ENCODE results near the gene CCDC85B.
"Not testable (repeated sequence)": the region's sequence is repeated elsewhere in the genome, so short reads cannot be mapped to it uniquely, and the experiment has no call there.

CCDC85B gene

DNA sequence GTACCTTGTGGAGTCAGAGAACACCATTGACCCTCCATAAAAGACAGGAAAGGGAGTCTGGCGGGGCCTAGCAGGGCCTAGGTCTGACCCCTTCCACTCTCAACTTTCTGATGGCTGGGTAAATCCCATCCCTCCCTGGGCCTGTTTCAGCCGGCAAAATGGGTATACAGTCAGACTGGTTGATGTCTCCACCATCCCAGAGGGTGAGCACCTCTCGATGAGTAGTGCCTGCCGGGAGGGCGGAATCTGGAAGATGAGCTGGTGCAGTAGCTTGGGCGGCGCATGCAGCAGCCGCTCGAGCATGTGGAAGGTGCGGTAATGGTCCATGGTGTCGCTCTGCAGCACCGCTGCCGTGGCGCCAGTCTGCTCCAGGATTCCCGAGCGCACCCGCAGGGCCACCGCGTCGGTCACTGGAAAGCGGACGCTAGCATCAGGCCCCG lies 2.7 kb upstream of the CCDC85B start:
- DNase-seq = no peak

DNA sequence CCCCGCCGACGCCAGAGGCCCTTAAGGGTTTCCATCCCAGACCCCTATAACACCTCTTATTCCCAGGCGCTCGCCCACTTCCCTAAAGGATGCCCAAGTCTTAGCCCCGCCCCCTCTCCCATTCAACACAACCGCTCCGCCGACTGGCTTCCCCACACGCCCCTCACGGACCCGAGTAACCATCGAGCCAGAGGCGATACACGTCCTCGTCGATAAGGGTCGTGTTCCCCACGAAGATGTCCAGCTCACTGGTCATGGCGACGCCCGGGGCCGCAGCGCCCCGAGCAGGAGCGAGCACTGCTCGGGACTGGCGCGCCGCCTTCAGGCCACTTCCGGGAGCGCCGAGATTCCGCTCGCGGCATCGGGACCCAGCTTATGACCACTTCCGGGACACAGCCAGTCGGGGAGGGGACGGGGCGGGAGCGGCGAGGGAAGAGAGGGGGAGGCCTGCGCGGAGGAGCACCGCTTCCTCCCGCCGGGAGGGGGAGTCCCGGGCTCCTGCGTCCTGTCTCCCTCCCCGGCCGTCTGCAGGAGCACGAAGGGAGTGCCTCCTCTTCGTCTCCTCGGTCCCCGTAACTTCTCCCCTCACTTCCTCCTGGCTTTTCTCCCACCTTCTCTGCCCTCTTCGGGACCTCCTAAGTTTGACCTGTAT lies 2.2 kb upstream of the CCDC85B start, which contains the start of gene FIBP:
TSS of gene FIBP (minus strand) at position 309 of the 652 bp plus-strand sequence. CDS start at position 256, 53 bp downstream.
- peak; percentile 62 to 78 for DNase-seq

DNA sequence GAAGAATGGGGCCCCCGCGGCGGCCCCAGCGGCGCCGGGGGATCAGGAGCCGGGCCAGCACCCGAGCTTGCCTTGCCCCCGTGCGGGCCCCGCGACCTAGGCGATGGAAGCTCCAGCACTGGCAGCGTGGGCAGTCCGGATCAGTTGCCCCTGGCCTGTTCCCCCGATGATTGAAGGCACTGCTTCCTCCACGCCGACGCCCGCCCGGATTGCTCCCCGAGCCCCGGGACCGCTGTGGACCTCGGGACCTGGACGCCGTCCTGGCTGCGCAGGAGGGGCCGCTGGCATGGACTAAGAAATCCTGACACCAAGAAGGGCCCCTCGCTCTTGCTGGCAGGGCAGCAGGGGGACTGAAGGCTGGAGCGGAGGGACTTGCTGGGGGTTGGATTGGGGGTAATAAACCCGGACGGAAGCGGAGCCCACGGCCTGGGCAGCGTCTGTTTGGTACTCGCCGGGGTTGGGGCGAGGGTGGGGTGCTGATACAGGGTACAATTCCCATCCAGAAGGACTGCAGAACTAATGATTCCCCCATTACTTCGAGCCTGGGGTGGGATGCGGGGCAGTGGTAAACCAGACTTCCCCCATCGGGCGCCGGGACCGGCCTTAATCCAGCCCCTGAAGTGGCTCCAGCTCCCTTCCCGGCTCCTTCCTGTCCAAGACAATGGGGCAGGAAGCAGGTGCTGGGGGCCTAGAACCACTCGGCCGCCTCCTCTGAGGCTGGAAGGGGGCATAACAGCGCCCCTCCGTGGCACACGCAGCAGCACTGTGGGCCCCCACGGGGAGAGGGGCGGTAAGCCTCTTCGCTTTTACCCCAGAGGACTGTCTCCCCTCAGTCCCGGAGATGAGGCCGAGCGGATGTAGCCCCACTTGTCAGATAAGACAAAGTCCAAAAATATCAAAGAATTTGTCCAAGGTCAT lies 1.0 kb downstream of the CCDC85B start:
- DNase-seq = no peak

DNA sequence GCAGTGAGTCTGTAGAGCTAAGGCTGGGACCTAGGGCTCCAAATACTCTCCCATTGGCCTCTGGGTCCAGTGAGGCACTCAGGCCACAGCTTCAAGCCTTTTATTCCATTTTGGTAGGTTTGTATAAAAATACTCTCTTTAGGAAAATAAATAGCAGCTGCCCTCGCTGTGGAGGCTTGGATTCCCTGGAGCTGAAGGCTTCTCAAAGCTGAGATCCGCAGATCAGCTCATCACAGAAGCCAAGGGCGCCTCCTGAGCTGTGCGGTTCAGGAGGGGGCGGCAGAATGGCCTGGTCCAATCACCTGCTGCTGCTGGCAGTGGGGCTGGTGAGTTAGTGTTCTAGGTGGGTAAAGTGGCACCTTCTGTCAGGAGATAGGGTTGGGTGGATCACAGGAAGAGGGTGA lies 1.7 kb downstream of the CCDC85B start:
- not testable (repeated sequence) for DNase-seq

DNA sequence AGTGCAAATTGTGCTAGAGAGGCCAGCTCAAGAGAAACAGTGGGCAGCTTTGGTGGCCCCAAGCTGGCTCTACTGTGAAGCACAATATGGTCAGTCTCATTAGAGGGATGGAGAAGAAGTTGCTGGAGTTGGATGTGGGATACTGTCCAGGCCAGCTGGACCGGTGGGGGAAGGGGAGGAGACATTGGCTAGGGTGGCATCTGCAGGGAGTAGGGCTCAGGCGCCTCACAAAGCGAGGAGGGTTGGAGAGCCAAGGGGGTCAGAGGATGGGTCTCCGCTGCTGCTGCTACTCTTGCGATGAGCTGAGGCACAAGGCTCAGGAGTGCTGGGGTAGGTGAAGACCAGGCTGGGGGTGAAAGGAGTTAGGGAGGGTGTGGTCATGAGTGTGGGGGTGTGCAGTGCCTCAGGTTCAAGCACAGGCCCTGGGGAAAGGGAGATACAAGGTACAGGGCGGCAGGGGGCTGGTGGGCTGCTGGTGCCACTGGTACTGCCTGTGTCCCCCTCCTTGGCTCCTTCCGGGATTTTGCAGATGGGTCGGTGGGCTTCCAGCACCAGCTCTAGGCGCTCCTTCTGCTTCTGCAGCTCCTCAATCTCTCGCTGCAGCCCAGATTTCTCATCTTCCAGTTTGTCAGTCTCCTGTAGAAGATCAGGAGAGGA lies 2.3 kb downstream of the CCDC85B start:
- DNase-seq = no peak

DNA sequence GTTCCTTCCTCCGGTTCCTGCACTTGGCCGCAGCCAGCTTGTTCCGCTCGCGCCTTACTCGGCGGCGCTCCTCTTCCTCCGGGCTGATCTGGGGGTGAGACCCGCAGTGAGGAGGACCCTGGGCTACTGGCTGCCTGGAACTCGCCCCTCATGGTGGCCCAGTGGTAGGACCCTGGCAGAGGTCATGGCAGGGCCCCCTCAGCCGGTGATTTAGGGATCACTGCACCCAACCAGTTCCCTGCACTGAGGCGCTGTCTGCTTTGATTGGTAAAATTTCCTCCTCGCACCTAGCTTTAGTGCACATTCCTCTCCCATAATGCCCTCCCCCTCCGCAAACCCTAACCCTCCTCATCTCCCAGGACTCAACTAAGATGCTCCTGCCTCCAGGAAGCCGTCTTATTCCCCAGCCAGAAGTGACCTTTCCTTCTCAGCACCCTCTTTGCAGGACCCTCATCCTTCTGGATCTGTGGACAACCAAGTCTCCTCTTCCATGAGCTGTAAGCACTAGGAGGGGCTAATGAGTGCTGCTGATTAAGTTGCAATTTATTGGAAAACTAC lies 3.6 kb downstream of the CCDC85B start:
- no peak for DNase-seq

DNA sequence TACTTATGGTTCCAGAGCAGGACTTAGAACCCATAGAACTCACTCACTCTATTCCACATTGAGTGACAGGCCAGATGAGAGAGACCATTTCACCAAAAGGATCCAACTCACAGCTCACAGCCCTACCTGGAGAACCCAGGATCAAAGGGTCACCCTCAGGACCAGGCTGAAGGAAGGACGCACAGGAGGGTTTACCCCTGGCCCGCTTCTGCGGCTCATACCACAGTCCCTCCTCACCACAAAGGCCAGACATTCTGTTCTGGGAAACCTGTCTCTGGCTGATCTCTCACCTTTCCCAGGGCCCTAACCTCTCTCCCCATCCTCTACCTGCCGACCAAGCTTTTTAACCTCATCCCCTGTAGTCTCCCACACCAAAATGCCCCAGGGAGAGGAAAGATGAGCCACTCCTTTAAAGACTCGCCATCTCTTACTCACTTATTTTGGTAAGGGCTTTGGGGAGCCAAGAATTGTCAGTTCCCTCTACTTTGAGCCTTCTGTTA lies 5.1 kb downstream of the CCDC85B start:
- DNase-seq = no peak

DNA sequence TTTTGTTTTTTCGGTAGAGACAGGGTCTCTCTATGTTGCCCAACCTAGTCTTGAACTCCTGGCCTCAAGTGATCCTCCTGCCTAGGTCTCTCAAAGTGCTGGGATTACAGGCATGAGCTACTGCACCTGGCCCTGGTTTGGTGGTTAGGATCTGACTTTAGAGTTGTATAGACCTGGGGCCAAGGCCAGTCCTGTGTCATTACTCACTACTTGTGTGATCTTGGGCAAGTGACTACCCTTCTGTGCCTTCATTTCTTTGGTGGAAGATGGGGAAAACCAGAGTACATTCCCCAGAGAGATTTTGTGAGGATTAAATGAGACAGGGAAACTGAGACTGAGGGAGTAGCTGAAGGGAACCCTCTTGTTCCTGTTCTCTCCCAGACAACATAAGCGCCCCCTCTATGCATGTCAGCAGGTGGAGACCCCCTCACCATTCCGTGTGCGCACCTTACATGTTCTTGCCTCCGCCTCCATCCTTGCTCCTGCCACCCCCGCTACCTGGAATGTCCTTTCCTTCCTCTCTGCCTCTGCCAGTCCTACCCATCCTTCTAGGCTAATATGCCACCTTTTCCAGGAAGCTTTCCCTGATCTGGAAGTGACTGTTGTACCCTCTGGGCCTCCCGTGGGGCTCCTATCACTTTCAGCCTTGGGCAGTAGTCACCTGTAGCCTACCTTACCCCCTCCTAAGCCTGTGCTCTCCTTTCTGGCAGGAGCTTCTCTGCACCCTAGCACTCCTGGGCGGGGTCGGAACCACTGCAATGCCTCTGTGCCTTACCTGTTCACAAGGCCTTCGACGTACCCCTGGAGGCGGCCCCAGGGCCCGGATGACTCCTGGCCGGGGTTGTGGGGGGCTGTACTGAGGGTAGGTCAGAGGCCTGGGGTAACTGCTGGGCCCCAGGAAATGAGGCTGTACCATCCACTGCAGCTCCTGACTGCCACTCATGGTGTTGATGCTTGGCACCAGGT lies 5.8 kb downstream of the CCDC85B start:
- DNase-seq = no peak

DNA sequence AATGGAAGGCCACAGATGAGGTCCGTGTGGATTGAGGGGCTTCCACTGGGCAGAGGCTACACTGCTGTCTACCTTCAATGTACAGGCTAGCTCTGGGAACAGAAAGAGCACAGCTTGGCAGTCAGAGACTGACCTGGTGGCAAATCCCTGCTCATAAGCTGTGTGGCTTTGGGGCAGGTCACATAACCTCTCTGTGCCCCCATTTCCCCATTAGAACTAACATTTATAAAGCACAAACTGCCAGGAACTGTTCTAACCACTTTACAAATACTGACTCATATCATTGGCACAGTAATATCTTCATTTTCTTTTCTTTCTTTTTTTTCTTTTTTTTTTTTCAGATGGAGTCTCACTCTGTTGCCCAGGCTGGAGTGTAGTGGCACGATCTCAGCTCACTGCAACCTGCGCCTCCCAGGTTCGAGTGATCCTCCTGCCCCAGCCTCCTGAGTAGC lies 6.6 kb downstream of the CCDC85B start:
- DNase-seq = no peak

DNA sequence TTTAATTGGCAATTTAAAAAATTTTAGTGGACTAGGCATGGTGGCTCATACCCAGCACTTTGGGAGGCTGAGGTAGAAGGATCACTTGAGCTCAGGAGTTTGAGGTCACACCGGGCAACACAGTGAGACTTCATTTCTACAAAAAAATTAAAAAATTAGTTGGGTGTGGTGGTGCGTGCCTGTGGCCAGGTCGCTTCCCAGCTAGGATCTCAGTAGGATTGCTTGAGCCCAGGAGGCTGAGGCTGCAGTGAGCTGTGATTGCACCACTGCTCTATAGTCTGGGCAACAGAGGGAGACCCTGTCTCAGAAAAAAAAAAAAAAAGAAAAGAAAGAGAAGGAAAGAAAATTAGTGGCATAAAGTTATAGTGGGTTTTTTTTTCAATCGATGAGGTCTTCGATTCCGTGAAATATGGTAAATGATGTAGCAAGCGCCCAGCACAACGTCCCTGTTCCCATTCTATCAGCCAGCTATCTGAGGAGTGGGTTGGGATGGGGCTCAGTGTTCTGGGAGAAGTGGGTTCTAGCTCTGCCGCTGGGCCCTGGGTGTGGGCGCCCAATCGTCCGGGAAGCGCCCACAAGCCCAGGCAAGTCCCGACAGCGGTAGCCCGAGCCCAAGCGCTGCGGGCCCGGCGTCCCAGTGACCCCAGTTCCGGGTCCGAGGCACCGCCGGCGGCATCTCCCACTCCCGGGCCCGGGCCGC lies 8.3 kb downstream of the CCDC85B start:
- no peak for DNase-seq

DNA sequence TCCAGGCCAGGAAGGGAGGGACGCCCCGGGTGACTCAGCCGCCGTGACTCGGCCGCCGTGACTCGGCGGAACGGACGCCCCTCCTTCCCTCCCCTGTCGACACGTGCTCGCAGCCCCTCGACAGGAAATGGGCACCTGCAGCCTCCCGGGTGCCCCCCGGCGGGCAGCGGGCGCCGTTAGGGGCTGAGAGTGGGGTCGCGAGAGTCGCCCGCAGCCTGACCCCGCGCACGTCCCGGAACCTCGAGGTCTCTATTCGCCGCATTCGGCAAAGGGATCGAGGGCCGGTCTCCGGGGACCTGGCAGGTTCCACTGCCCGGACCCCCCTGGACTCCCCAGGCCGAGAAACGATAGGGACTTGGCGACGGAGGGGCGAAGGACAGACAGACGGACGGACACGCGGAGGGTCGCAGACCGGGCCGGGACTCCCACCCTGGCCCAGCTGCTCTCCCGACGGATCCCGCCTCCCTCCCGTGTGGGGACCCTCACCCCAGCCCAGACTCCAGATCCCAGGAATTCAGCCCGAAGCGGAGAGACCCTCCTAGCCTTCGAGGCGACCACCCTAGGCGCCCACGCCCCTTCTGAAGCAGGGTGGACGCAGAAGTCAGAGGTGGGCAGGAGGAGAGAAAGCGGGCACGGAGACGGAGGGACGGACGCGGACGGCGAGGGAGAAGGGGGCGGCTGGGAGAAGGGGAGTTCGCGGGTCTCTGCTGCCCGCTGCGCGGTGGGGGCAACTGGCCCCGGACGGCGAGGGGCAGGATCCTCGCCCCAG lies 9.1 kb downstream of the CCDC85B start:
- no peak for DNase-seq

DNA sequence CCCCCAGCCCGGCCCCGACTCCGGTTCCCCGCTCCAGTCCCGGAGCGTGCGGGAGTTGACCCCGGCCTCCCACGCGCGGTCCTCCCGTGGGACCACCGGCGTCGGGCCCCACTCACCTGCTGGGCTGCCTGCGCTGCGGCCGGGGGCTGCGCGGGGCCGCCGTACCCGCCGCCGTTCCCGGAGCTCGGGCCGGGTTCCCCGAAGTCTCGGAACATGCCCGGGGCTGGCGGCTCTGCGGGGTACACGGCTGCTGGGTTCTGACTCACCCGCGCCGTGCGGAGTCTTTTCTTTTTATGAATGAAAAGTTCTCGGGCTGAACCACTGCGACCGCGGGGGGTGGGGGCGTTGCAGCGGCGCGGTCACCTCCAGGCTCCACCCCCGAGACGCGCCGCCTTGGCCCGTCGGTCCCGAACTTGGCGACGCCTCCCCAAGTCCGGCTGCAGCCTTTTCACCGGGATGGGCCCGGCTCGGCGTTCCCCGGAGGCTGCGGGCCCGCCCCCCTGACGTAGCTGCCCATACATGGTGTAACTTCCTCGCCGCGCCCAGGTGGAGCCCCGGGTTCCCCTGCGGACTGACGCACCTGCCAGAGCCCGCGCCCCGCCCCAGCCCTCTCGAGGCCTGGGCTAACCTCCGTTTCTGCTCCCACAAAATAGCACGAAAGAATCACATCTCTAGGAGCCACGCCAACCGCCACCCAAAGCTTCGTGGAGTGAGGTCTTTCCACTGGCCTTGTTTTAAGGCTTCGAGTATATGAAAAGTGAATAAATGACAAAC lies 9.8 kb downstream of the CCDC85B start, which contains the start of gene FOSL1:
TSS of gene FOSL1 (minus strand) at position 264 of the 774 bp plus-strand sequence. CDS start at position 215, 49 bp downstream.
- DNase-seq = no peak

DNA sequence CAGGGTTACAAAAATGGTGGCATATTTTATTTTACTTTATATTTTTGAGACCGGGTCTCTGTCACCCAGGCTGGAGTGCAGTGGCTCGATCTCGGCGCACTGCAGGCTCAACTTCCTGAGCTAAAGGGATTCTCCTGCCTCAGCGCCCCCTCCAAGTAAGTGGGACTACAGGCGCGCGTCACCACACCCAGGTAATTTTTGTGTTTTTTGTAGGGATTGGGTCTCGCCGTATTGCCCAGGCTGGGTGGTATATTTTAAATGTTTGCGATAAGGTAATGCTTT lies 10.4 kb downstream of the CCDC85B start:
- no peak for DNase-seq

DNA sequence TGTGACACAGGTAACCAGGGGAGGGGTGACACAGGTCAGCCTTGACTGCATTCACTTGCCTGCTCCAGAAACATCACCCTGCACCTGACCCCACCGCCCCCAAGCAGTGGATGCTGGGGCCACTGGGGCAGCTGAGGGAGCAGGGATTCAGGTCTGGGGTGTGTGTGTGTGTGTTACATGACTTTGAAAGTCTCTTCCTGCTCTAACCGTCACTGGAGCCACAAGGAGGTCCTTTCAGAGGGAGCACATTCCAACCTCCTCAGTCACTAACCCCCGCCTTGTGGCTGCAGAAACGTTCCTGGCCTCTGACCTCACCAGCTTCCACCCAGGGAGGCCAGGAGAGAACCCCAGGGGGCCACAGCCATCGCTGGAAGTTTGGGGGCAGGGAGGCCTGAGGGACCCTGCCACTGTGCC lies 12.6 kb downstream of the CCDC85B start:
- no peak for DNase-seq

DNA sequence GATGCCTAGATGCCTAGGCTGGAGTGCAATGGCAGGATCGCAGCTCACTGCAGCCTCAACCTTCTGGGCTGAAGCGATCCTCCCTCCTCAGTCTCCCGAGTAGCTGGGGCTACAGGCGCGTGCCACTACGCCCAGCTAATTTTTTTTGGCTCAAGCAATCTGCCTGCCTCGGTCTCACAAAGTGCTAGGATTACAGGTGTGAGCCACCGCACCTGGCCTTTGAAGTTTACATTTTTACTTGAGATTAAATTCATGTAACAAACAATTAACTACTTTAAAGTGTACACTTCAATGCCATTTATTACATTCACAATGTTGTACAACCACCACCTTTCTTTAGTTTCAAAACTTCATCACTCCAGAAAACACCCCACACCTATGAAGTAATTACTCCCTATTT lies 13.2 kb downstream of the CCDC85B start:
- DNase-seq = no peak

DNA sequence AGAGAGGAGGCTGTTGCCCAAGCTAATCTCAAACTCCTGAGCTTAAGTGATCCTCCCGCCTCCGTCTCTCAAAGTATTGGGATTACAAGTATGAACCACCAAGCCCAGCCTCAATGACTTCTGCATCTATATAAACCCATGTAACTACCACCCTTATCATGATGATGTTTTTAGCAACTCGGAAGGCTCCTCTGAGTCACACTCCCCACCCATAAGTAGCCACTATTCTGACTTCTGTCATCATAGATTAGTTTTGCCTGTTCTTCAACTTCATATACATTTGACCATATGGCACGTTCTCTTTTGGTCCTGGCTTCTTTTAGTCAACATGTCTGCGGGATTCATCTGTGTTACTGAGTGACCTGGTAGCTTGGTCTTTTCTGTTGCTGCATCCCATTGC lies 16.1 kb downstream of the CCDC85B start:
- no peak for DNase-seq

DNA sequence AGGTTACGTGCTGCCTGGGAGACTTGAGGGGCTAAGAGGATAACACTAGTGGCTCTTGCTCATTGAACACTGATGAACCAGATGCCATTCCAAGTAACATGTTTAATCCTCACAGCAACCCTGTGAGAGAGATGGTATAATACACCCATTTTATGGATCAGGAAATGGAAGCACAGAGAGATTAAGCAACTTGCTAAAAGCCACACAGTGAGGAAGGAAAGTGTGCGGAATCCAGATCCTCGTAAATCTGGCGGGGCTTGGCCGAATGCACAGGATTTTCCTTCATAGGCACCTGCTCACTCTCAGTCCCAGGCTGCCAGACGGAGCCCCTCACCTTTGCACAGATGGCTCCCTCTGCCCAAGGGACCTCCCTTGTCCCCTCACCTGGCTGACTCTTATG lies 17.4 kb downstream of the CCDC85B start:
- no peak for DNase-seq

DNA sequence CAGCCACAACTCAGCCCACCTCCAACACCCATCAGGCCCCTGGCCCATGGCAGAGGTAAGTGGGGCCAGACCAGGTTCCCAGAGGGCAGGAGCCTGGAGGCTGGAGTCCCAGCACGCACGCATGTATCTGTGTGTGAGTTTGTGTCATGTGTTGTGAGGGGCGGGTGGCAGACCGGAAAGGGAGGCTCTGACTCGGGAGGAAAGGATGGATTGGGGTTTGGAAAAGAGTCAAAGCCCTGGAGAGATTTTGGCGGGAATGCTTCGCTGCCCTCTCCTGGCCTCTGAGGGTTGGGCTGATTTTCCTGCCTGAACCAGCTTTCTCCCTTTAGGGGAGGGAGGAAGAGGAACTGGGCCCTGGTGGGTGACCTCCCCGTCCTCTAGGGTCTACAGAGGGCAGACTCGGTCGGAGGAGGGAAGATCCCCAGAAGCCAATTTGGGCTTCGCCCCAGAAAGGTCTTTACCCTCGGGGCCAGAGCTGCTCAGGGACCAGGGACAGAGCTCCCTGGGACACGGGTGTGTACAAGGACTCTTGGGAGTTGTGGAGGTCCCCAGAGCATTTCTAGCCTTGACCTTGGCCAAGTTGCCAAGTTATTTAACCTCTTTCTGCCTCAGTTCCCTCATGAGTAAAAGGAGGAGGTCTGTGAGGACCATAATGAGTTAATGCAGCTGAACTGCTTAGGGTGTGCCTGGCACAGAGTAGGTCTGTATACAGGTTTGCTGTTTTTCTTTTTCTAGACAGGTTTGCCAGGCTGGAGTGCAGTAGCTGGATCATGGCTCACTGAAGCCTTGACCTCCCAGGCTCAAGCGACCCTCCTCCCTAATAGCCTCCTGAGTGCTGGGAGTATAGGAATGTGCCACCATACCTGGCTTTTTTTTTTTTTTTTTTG lies 21.5 kb downstream of the CCDC85B start:
- DNase-seq = peak in 1 of 2 experiments; percentile 40
